Thyroid gland (tissue), 4 donors: ENCODE results near the gene KCNMA1. TPM values are rescaled to one million over a fixed set of nuclear protein-coding genes. Genes with fewer than 3 reads are reported as not detected.

Source experiments
- DNase-seq, 2 donors: peaks; one replicate each; pipeline ENCODE4 v3.0.0-alpha.2; 2019
- H3K27ac ChIP-seq, 3 donors: fragments of 200-600 bp; sonication (generic); 1 replicate in 2 of 3; 2 replicates in 1 of 3; pipeline ENCODE4 v1.5.1; 2016 to 2019; ENCODE audit warnings: mild to moderate bottlenecking in 1 of 3, moderate library complexity in 1 of 3
- H3K27me3 ChIP-seq: fragments of 200-600 bp; sonication (generic); one replicate; pipeline ENCODE4 v1.5.1; 2019
- H3K36me3 ChIP-seq, 2 donors: fragments of 200-600 bp; sonication (generic); one replicate each; pipeline ENCODE4 v1.5.1; 2016 to 2019
- H3K4me1 ChIP-seq, 2 donors: fragments of 200-600 bp; sonication (generic); one replicate each; pipeline ENCODE4 v1.5.1; 2017 to 2019
- H3K4me3 ChIP-seq, 3 donors: fragments of 200-600 bp; sonication (generic); replicated peaks in 1 of 3; 1 replicate in 2 of 3; 2 replicates in 1 of 3; pipeline ENCODE4 v1.5.1; 2016; ENCODE audit warnings: mild to moderate bottlenecking in 1 of 3
- H3K9me3 ChIP-seq: fragments of 200-600 bp; sonication (generic); one replicate; pipeline ENCODE4 v1.5.1; 2017
- POLR2A ChIP-seq, 2 donors: fragments of 450-650 bp; IDR thresholded peaks; one replicate each; pipeline ENCODE4 v1.6.1; 2017; ENCODE audit warnings: antibody characterized with exemption in 2 of 2, mild to moderate bottlenecking in 2 of 2, moderate library complexity in 1 of 2
- WGBS, 2 donors: methylation state at CpG; one replicate each; pipeline ENCODE4 v1.1.5; 2017; 5-methylcytosine and 5-hydroxymethylcytosine counted together
- intact Hi-C: fragments of 100-400 bp; cut with DNase I; formaldehyde crosslinking; loops from one replicate; pipeline ENCODE4 v1.15.1; 2023
- total RNA-seq, 4 donors: library from RNA; depleted of rRNA; stranded (reverse); fragments of >200 nt; gene quantifications; one replicate each; pipeline ENCODE4 v1.2.3, GENCODE V29; 2016
- TF ChIP-seq, protein P1 (sequence below), 6 experiments: fragments of 200-600 bp in 3 of 6; fragments of 450-650 bp in 3 of 6; sonication (generic) in 3 of 6; IDR thresholded peaks; one replicate each; pipeline ENCODE4 v1.5.1; 2016 to 2019; ENCODE audit warnings: antibody characterized with exemption in 6 of 6, mild to moderate bottlenecking in 2 of 6, inconsistent platforms in 1 of 6, moderate library complexity in 1 of 6

Gene KCNMA1
- total RNA-seq, 4 donors from 2014 or later = 2.5 to 5.1 (median 3.6) TPM

DNA sequence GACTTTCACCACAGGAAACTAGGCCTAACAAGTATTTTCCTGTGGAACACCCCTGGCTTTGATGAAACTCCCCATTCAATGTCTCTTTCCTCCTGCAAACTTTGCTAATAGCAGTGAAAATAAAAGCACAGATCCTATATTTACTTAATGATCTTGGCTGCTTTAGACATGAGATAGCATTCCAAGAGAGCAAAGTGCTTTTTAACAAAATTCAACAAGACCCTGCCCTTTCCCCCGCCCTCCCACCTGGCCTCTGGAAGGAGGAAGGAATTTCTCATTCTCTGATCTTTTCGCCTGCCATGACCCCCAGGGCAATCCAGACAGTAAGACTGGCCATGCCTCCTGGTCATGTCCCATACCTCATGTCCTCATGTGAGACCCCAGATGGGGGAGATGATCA, 185.7 kb downstream of the KCNMA1 start:
- Histone ChIP-seq H3K27ac (no peak overlapping the region), H3K4me3 (no peak overlapping the region), H3K9me3 (no peaks in the 10 kb centered on the region), H3K4me1 (no peaks in the 10 kb centered on the region), H3K27me3 (no peaks in the 10 kb centered on the region), H3K36me3 (no peaks in the 10 kb centered on the region)
- intact Hi-C loops = no loop called here
- TF ChIP-seq, protein P1, sequence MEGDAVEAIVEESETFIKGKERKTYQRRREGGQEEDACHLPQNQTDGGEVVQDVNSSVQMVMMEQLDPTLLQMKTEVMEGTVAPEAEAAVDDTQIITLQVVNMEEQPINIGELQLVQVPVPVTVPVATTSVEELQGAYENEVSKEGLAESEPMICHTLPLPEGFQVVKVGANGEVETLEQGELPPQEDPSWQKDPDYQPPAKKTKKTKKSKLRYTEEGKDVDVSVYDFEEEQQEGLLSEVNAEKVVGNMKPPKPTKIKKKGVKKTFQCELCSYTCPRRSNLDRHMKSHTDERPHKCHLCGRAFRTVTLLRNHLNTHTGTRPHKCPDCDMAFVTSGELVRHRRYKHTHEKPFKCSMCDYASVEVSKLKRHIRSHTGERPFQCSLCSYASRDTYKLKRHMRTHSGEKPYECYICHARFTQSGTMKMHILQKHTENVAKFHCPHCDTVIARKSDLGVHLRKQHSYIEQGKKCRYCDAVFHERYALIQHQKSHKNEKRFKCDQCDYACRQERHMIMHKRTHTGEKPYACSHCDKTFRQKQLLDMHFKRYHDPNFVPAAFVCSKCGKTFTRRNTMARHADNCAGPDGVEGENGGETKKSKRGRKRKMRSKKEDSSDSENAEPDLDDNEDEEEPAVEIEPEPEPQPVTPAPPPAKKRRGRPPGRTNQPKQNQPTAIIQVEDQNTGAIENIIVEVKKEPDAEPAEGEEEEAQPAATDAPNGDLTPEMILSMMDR (IDR thresholded peaks at IDR 0.05) = no peak
- TF ChIP-seq POLR2A (IDR thresholded peaks at IDR 0.05) = no peak
- WGBS, 2 donors = 67 to 89% methylated on average over 2 of the region's 2 CpGs
- no peak for DNase-seq

DNA sequence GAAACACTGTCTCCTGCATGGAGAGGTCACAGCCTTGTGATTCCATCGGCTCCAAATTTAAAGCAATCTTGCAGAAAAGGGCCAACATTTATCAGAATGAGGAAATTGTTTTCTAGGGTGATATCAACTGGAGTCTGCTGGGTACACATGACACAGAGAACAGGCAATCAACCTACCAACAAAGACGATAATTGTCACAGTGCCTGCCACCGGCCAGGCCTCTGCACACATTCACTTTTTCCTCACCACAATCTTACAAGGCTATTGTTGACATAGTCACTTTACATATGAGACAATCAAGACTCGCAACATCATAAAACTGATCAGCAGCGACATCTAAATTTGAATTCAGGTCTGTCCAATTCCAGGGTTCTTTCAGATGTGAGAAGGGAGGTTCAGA, 189.4 kb downstream of the KCNMA1 start:
- intact Hi-C loops = no loop called here
- no peaks in the 10 kb centered on the region for H3K36me3 ChIP-seq
- H3K4me1 ChIP-seq = no peaks in the 10 kb centered on the region
- no peak overlapping the region for H3K4me3 ChIP-seq
- H3K27ac ChIP-seq = no peak overlapping the region
- no peaks in the 10 kb centered on the region for H3K27me3 ChIP-seq
- TF ChIP-seq, protein P1 (IDR thresholded peaks at IDR 0.05) = no peak
- no peak for TF ChIP-seq POLR2A (IDR thresholded peaks at IDR 0.05)
- 87 to 88% methylated on average over 5 of the region's 5 CpGs for WGBS, 2 donors
- DNase-seq = no peak
- H3K9me3 ChIP-seq = no peaks in the 10 kb centered on the region

DNA sequence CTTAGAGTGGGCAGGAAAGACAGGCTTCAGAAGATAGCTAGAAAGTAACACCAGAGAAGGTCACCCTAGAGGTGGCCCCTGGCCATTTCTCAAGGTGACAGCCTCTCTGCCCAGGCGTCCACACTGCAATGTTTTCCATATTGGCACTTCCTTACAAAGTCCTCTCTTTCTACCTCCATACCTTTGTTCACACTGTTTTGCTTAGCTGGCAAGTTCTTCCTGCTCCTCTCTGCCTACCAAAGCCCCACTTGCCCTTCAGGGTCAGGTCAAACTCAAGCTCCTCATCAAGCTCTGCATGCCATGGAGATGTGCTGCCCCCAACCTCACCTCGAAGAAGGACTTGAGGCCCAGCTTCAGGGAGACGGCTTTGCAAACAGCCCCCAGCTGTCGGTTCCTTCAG, 190.9 kb downstream of the KCNMA1 start:
- no peaks in the 10 kb centered on the region for H3K4me1 ChIP-seq
- H3K36me3 ChIP-seq = no peaks in the 10 kb centered on the region
- intact Hi-C loops = no loop called here
- H3K27ac ChIP-seq = no peak overlapping the region
- TF ChIP-seq, protein P1 (IDR thresholded peaks at IDR 0.05) = no peak
- TF ChIP-seq POLR2A (IDR thresholded peaks at IDR 0.05) = no peak
- no peak for DNase-seq
- no peaks in the 10 kb centered on the region for H3K27me3 ChIP-seq
- 82 to 85% methylated on average over 1 to 4 of the region's 4 CpGs for WGBS, 2 donors
- H3K4me3 ChIP-seq = no peak overlapping the region
- no peaks in the 10 kb centered on the region for H3K9me3 ChIP-seq

DNA sequence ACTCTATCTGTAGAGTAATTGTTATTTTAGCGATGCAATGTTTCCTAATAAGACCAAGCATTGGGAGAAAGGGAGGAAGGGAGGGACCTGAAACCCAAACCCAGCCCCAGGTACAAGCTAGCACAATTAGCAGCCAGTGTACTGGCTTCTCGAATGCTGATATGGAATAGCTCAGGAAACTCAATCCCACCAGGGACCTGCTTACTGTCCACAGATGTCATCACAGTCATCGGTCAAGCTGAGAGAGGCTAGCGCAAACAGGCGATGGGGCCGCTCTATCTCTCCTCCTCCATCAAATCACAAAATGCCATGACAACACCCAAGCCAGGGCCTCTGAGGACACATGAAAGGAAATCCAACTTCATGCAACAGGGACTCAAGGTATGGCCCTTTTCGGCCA, 192.1 kb downstream of the KCNMA1 start:
- Histone ChIP-seq H3K9me3 (no peaks in the 10 kb centered on the region), H3K27me3 (no peaks in the 10 kb centered on the region), H3K4me3 (no peak overlapping the region), H3K4me1 (no peaks in the 10 kb centered on the region), H3K27ac (no peak overlapping the region), H3K36me3 (no peaks in the 10 kb centered on the region)
- intact Hi-C loops = no loop called here
- TF ChIP-seq POLR2A (IDR thresholded peaks at IDR 0.05) = no peak
- TF ChIP-seq, protein P1 (IDR thresholded peaks at IDR 0.05) = no peak
- DNase-seq = no peak
- WGBS, 2 donors = 84 to 93% methylated on average over 7 of the region's 7 CpGs

DNA sequence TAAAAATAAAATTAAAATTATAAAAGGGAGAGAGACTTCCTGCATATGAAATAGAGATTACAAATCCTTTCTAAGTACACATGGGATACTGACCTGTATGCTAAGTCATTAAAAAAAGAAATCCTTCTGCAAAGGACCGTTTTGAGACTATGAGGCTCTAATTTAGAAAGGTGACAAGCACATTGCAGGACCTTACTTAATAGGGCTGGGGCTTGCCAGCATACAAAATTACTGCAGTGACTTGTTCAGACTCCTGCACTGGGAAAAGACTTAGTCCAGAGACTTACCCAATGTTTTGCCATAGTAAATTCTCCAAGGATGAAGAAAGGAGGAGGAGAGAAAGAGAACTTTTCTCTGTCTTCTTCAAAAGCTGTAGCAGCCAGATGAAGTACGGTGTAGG, 193.6 kb downstream of the KCNMA1 start:
- intact Hi-C loops = no loop called here
- Histone ChIP-seq H3K27me3 (no peaks in the 10 kb centered on the region), H3K27ac (no peak overlapping the region), H3K4me1 (no peaks in the 10 kb centered on the region), H3K4me3 (no peak overlapping the region), H3K9me3 (no peaks in the 10 kb centered on the region), H3K36me3 (no peaks in the 10 kb centered on the region)
- DNase-seq = no peak
- WGBS, 2 donors = 75 to 83% methylated on average over 2 of the region's 2 CpGs
- TF ChIP-seq, protein P1 (IDR thresholded peaks at IDR 0.05) = no peak
- no peak for TF ChIP-seq POLR2A (IDR thresholded peaks at IDR 0.05)
